ENCODE data around the gene ARPC1B. TPM values are rescaled to one million over a fixed set of nuclear protein-coding genes. Genes with fewer than 3 reads are reported as not detected.

ARPC1B gene
- total and polyA plus RNA-seq, 4 donors: 43.9 to 182 (median 112) TPM

DNA sequence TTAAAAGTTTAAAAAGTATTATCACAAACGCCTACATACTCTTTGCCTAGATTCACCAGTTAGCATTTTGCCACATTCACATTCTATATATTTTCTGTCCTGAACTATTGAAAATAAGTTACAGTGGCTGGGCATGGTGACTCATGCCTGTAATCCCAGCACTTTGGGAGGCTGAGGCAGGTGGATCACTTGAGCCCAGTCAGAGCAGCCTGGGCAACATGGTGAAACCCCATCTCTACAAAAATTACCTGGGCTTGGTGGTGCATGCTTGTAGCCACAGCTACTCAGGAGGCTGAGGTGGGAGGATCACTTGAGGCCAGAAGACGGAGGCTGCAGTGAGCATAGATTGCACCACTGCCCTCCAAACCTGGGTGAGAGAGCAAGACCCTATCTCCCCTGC, 43.5 kb upstream of the ARPC1B start (continued):
- TF ChIP-seq ZBTB33 (IDR thresholded peaks at IDR 0.05) (no peak), JUND (IDR thresholded peaks at IDR 0.05) (no peak)

GRCh38 chr7:99339595-99339994, 34.9 kb upstream of the ARPC1B start:
- WGBS: 97% methylated on average over 3 of the region's 3 CpGs
- Histone ChIP-seq H3K27me3 (ENCODE audit: control insufficient read depth in 4 of 4, insufficient read depth in 4 of 4, low read length in 3 of 4) (no peaks in the 10 kb centered on the region), H3K9me3 (ENCODE audit: control insufficient read depth in 4 of 4, low read length in 3 of 4) (no peaks in the 10 kb centered on the region), H3K36me3 (ENCODE audit: control insufficient read depth in 4 of 4, insufficient read depth in 3 of 4, low read depth in 1 of 4, low read length in 3 of 4) (peaks cover 2 to 52% (median 40%) of the 10 kb centered on the region in 4 donors), H3K27ac (ENCODE audit: low read depth in 1 of 2, low read length in 2 of 2) (no peak overlapping the region), H3K9ac (ENCODE audit: low read depth in 1 of 2, low read length in 2 of 2) (no peak overlapping the region), H3K4me1 (ENCODE audit: control insufficient read depth in 4 of 4, insufficient read depth in 4 of 4, low read length in 3 of 4) (no peaks in the 10 kb centered on the region), H3K4me3 (ENCODE audit: low read depth in 1 of 3, low read length in 3 of 3) (no peak overlapping the region)
- no peak for DNase-seq (ENCODE audit: low spot score)
- TF ChIP-seq SP1 (IDR thresholded peaks at IDR 0.05): no peak
- no peak for TF ChIP-seq FOXA2 (IDR thresholded peaks at IDR 0.05)
- TF ChIP-seq, protein P1, sequence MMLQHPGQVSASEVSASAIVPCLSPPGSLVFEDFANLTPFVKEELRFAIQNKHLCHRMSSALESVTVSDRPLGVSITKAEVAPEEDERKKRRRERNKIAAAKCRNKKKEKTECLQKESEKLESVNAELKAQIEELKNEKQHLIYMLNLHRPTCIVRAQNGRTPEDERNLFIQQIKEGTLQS (IDR thresholded peaks at IDR 0.05): no peak
- TF ChIP-seq GABPA (IDR thresholded peaks at IDR 0.05 in 1 of 2, conservative IDR thresholded peaks at IDR 0.05 in 1 of 2): no peak
- TF ChIP-seq, protein P2, sequence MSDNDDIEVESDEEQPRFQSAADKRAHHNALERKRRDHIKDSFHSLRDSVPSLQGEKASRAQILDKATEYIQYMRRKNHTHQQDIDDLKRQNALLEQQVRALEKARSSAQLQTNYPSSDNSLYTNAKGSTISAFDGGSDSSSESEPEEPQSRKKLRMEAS (IDR thresholded peaks at IDR 0.05): no peak
- no peak for TF ChIP-seq HNF4A (conservative IDR thresholded peaks at IDR 0.05)
- TF ChIP-seq ZBTB33 (IDR thresholded peaks at IDR 0.05): no peak
- no peak for TF ChIP-seq CTCF (IDR thresholded peaks at IDR 0.05; ENCODE audit: low read depth, low read length, missing input control)
- no peak for TF ChIP-seq EGR1 (IDR thresholded peaks at IDR 0.05; ENCODE audit: low read depth in 2 of 2)
- no peak for TF ChIP-seq FOXA1 (IDR thresholded peaks at IDR 0.05)
- no peak for TF ChIP-seq JUND (IDR thresholded peaks at IDR 0.05)
- no peak for TF ChIP-seq NR2F2 (IDR thresholded peaks at IDR 0.05)
- TF ChIP-seq RXRA (IDR thresholded peaks at IDR 0.05): no peak
- no peak for TF ChIP-seq HNF4G (IDR thresholded peaks at IDR 0.05)

DNA sequence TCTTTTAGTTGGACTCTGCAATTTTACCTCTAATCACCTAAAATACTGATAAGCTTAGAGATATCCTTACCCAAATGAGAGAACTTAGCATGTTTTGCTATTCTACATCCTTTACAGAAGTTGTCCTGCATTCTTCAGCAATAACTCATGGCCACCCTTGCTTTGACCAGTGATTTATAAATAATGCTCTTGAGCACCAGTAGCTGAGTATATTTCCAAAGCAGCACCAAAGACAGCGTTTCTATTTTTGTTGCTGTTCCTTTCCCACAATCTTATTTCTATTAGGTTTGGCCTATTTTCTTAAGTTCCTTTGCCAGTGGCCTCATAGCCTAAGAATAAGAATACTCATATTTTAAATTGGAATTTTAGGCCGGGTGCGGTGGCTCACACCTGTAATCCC, 33.9 kb upstream of the ARPC1B start:
- Histone ChIP-seq H3K9me3 (ENCODE audit: control insufficient read depth in 4 of 4, low read length in 3 of 4) (no peaks in the 10 kb centered on the region), H3K27me3 (ENCODE audit: control insufficient read depth in 4 of 4, insufficient read depth in 4 of 4, low read length in 3 of 4) (no peaks in the 10 kb centered on the region), H3K27ac (ENCODE audit: low read depth in 1 of 2, low read length in 2 of 2) (no peak overlapping the region), H3K36me3 (ENCODE audit: control insufficient read depth in 4 of 4, insufficient read depth in 3 of 4, low read depth in 1 of 4, low read length in 3 of 4) (peaks cover 1 to 53% (median 42%) of the 10 kb centered on the region in 4 donors), H3K9ac (ENCODE audit: low read depth in 1 of 2, low read length in 2 of 2) (no peak overlapping the region), H3K4me1 (ENCODE audit: control insufficient read depth in 4 of 4, insufficient read depth in 4 of 4, low read length in 3 of 4) (no peaks in the 10 kb centered on the region), H3K4me3 (ENCODE audit: low read depth in 1 of 3, low read length in 3 of 3) (no peak overlapping the region)
- DNase-seq (ENCODE audit: low spot score): no peak
- WGBS: 93% methylated on average over 3 of the region's 3 CpGs
- TF ChIP-seq ZBTB33 (IDR thresholded peaks at IDR 0.05) (no peak), EGR1 (IDR thresholded peaks at IDR 0.05; ENCODE audit: low read depth in 2 of 2) (no peak), FOXA1 (IDR thresholded peaks at IDR 0.05) (no peak), RAD21 (IDR thresholded peaks at IDR 0.05) (no peak), FOXA2 (IDR thresholded peaks at IDR 0.05) (no peak), NR2F2 (IDR thresholded peaks at IDR 0.05) (no peak), JUND (IDR thresholded peaks at IDR 0.05) (no peak), GABPA (IDR thresholded peaks at IDR 0.05 in 1 of 2, conservative IDR thresholded peaks at IDR 0.05 in 1 of 2) (no peak), RXRA (IDR thresholded peaks at IDR 0.05) (no peak), TAF1 (conservative IDR thresholded peaks at IDR 0.05) (no peak), SP1 (IDR thresholded peaks at IDR 0.05) (no peak), HNF4A (conservative IDR thresholded peaks at IDR 0.05) (no peak), YY1 (IDR thresholded peaks at IDR 0.05) (no peak), CTCF (IDR thresholded peaks at IDR 0.05; ENCODE audit: low read depth, low read length, missing input control) (no peak)
- TF ChIP-seq, protein P1 (IDR thresholded peaks at IDR 0.05): no peak
- TF ChIP-seq, protein P2 (IDR thresholded peaks at IDR 0.05): no peak

All from liver (tissue), 9 donors.